Upper lobe of left lung (tissue), 4 donors: ENCODE measurements around the gene CR1.

Experiments
- CTCF ChIP-seq, 6 experiments: fragments of 450-650 bp in 4 of 6; fragments of 200-600 bp in 2 of 6; sonication (generic) in 2 of 6; IDR thresholded peaks; one replicate each; pipeline ENCODE4 v1.5.1; 2016 to 2019; ENCODE audit warnings: antibody characterized with exemption in 6 of 6
- POLR2A ChIP-seq, 4 donors: fragments of 450-650 bp; IDR thresholded peaks; one replicate each; pipeline ENCODE4 v1.5.1; 2016 to 2017; ENCODE audit warnings: antibody characterized with exemption in 4 of 4, mild to moderate bottlenecking in 2 of 4
- POLR2AphosphoS5 ChIP-seq, 2 donors: sonication (generic); formaldehyde crosslinking; IDR thresholded peaks; one replicate each; pipeline ENCODE4 v1.5.1; 2017; ENCODE audit warnings: antibody characterized with exemption in 2 of 2

- TF ChIP-seq CTCF (IDR thresholded peaks at IDR 0.05) (no peak), POLR2AphosphoS5 (IDR thresholded peaks at IDR 0.05) (no peak), POLR2A (IDR thresholded peaks at IDR 0.05) (no peak)
Observed at GRCh38 chr1:207644852-207645634, 149.1 kb downstream of the CR1 start, which contains the start of gene CR1L.
